HL-60 (cell line): ENCODE results near the gene HLCS.

Source experiments
- DNase-seq, 2 experiments: peaks; one replicate each; pipeline ENCODE4 v3.0.0-alpha.2; 2010 to 2020; ENCODE audit warnings: low read depth in 1 of 2, low spot score in 1 of 2
- H3K27ac ChIP-seq: fragments of 250-450 bp; sonication (Bioruptor Pico); replicated peaks from 2 replicates; pipeline ENCODE4 v1.5.1; 2020; ENCODE audit warnings: mild to moderate bottlenecking, moderate library complexity
- H3K27me3 ChIP-seq: fragments of 250-450 bp; sonication (Bioruptor Pico); 2 replicates; pipeline ENCODE4 v1.5.1; 2021; ENCODE audit warnings: mild to moderate bottlenecking, moderate library complexity; ENCODE audit not compliant: insufficient read depth, poor library complexity, severe bottlenecking
- H3K4me3 ChIP-seq: replicated peaks from 2 replicates; pipeline ENCODE4 v1.5.1; 2011; ENCODE audit warnings: mild to moderate bottlenecking, control low read depth, low read length; ENCODE audit not compliant: insufficient read depth
- GABPA ChIP-seq: IDR thresholded peaks from 2 replicates; pipeline ENCODE4 v1.6.1; 2012; ENCODE audit warnings: low read depth
- POLR2AphosphoS5 ChIP-seq: IDR thresholded peaks from 2 replicates; pipeline ENCODE4 v1.6.1; 2012; ENCODE audit warnings: low read depth
- SPI1 ChIP-seq: IDR thresholded peaks from 2 replicates; pipeline ENCODE4 v1.6.1; 2012; ENCODE audit warnings: low read depth, mild to moderate bottlenecking, borderline replicate concordance
- TF ChIP-seq, protein P1 (sequence below): IDR thresholded peaks from one replicate; pipeline ENCODE4 v1.5.1; 2011; ENCODE audit warnings: low read length, control low read depth, inconsistent platforms; ENCODE audit not compliant: insufficient read depth
- TF ChIP-seq, protein P2 (sequence below): IDR thresholded peaks from 2 replicates; pipeline ENCODE4 v1.6.1; 2012; ENCODE audit warnings: low read depth; ENCODE audit not compliant: insufficient replicate concordance

Gene HLCS

DNA sequence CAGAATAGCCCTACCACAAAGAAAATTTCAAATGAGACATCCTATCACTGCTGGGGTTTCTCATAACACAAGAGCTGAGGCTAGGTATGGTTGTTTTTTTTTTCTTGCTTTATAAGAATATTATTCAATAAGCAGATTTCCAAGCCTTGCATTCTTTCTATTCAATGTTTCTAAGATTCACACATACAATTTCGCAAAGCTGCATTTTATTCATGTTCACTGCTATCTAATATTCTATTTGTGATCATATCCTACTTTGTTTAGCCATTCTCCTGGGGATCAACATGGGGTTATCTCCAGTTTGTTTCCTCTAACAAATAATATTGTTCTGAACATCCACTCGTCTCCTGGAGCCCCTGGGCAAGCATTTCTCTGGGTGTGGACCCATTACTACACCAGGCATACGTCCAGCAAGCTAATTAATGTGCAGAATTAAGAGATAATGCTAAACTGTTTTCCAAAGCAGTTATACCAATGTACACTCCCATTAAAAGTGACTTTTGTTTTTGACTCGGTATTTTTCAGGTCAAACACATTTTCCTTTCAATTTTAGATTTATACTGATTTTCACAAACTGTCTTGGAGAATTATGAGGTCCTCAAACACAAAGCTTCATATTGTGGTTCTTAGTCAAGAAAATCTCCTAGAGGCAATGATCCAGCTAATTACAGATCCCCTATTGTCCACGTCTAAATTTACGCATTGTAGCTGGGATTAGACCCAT, 15.7 kb upstream of the HLCS start:
- Histone ChIP-seq H3K27me3 (peaks cover 8% of the 10 kb centered on the region), H3K4me3 (no peak overlapping the region), H3K27ac (no peak overlapping the region)
- no peak for DNase-seq
- TF ChIP-seq, protein P1, sequence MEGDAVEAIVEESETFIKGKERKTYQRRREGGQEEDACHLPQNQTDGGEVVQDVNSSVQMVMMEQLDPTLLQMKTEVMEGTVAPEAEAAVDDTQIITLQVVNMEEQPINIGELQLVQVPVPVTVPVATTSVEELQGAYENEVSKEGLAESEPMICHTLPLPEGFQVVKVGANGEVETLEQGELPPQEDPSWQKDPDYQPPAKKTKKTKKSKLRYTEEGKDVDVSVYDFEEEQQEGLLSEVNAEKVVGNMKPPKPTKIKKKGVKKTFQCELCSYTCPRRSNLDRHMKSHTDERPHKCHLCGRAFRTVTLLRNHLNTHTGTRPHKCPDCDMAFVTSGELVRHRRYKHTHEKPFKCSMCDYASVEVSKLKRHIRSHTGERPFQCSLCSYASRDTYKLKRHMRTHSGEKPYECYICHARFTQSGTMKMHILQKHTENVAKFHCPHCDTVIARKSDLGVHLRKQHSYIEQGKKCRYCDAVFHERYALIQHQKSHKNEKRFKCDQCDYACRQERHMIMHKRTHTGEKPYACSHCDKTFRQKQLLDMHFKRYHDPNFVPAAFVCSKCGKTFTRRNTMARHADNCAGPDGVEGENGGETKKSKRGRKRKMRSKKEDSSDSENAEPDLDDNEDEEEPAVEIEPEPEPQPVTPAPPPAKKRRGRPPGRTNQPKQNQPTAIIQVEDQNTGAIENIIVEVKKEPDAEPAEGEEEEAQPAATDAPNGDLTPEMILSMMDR, result no peak
- TF ChIP-seq POLR2AphosphoS5 (no peak), GABPA (no peak), SPI1 (no peak)
- TF ChIP-seq, protein P2, sequence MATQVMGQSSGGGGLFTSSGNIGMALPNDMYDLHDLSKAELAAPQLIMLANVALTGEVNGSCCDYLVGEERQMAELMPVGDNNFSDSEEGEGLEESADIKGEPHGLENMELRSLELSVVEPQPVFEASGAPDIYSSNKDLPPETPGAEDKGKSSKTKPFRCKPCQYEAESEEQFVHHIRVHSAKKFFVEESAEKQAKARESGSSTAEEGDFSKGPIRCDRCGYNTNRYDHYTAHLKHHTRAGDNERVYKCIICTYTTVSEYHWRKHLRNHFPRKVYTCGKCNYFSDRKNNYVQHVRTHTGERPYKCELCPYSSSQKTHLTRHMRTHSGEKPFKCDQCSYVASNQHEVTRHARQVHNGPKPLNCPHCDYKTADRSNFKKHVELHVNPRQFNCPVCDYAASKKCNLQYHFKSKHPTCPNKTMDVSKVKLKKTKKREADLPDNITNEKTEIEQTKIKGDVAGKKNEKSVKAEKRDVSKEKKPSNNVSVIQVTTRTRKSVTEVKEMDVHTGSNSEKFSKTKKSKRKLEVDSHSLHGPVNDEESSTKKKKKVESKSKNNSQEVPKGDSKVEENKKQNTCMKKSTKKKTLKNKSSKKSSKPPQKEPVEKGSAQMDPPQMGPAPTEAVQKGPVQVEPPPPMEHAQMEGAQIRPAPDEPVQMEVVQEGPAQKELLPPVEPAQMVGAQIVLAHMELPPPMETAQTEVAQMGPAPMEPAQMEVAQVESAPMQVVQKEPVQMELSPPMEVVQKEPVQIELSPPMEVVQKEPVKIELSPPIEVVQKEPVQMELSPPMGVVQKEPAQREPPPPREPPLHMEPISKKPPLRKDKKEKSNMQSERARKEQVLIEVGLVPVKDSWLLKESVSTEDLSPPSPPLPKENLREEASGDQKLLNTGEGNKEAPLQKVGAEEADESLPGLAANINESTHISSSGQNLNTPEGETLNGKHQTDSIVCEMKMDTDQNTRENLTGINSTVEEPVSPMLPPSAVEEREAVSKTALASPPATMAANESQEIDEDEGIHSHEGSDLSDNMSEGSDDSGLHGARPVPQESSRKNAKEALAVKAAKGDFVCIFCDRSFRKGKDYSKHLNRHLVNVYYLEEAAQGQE, result no peak

DNA sequence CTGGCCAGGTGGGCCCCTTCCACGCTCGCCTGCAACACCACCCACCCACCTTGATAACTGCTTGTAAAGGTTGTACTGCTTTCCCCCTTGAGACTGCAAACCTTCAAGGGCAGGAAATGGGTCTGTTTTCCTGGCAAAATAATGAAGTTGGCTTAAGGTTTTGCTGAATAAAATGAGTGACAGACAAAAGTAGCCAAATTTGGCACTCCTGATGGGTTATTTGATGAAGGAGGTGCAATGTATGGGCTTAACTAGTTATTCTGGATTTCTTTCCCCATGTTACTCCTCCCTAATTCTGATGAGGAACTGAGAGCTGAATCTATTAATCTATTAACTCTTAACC, 14.6 kb upstream of the HLCS start:
- peaks cover 8% of the 10 kb centered on the region for H3K27me3 ChIP-seq
- H3K4me3 ChIP-seq, result no peak overlapping the region
- TF ChIP-seq SPI1 (no peak), GABPA (no peak), POLR2AphosphoS5 (no peak)
- TF ChIP-seq, protein P2, result no peak
- TF ChIP-seq, protein P1, result no peak
- no peak overlapping the region for H3K27ac ChIP-seq
- no peak for DNase-seq

DNA sequence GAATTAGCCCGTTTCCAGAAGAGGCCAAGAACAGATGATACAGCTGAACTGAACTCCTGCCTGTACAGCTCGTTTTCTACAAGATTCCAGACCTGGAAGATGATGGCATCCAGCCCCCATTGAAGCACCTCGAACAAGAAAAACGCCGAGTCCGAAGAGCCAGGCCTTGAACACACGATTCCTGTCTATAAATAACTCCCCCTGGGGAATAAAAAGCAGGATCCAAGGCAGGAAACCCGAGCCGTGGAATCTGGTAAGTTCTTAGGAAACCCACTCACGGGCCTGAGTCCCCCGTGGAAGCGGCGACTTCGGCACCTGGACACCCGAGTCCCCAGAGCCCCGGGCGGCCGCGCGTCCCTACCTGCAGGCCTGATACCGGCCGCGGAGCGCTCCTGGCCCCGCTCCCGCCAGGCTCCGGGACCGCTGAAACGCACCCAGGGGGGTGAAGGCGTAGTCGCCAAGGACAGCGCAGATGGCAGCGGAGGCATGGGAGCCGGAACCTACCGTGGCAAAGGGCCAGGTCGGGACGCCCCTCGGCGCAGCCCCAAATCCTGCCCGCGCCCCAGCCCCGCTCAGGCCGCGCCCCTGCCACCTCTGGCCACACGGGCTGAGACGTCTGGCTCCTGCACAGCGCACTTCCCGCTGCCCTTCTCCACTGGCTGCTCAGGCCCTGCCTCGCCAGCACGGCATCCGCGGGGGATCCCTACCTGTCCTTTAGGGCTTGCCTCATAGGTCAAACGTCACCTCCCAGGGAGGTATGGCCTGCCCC, 14.0 kb upstream of the HLCS start:
- Histone ChIP-seq H3K27ac (no peak overlapping the region), H3K4me3 (no peak overlapping the region), H3K27me3 (peaks cover 8% of the 10 kb centered on the region)
- no peak for TF ChIP-seq POLR2AphosphoS5
- TF ChIP-seq, protein P2, result no peak
- no peak for DNase-seq
